ENCODE data around the gene FXYD6. TPM values are rescaled to one million over a fixed set of nuclear protein-coding genes. Genes with fewer than 3 reads are reported as not detected.

The FXYD6 gene
- total RNA-seq, 1 experiment from 2014 or later: 32.8 TPM

DNA sequence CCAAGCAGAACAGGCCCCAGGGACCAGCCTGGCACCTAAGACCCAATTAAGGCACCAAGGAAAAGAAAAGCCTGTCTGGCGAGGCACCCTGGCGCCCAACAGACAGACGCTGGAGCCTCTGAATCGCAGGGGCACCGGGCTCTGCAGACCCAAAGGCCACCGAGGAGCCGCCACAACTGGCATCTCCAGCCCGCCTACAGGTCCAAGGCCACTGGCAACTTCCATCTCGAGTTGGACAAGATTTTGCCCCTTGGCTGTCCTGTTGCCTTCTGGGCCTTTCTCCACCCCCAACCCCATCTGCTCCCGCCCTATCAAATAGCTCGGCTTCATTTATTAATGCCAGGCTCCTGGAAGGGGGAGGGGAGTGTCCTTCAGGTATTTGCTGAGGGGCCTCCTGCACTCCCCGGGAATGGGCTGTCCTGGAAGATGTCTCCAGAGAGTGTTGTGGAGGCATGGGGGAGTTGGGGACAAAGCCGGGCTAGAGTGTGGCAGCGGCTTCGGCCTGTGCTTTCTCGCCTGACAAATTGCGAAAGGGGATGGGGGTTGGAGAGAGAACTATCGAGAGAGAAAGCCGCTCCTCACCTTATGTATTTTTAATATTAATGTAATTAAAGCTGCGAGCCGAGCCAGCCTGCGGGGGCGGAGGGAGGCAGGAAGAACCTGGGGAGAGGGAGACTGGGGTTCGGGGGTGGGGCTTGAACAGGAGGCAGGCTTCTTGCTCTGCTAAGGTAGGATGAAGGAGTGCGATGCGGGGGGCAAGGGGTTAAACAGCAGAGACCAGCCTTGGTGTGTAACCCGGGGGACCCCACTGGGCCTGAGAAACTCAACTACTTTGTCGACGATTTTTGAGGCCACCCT lies 81.5 kb downstream of the FXYD6 start:
- Histone ChIP-seq H3K36me3 (replicated peaks; ENCODE audit: control insufficient read depth, insufficient read depth, low read length) (no peaks in the 10 kb centered on the region), H3K4me3 (ENCODE audit: insufficient read depth, low read depth, low read length) (peak overlapping the region; percentile 37; the same call in 1 of the 2 replicates), H3K27me3 (ENCODE audit: control insufficient read depth, insufficient read depth, low read length) (peaks cover 60% of the 10 kb centered on the region)
- peak; percentile 74 for DNase-seq

DNA sequence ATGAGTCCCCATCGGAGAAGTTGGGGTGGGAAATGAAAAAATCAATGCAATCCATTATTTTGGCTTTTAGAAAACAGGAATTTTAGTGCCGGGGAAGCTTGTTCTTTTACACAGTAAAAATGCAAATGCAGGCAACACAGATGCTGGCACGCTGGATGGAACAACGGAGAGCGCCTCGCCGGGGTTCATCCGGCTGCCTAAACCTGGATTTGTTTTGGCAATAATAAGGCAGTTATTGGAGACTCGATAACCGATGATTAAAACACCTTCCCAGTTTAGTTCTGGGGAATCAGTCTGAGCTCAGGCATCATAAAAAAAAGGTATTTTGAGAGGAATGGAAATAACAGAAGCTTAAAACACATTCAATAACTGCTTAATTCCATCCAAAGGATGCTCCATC lies 82.3 kb downstream of the FXYD6 start:
- H3K27me3 ChIP-seq (ENCODE audit: control insufficient read depth, insufficient read depth, low read length): peaks cover 56% of the 10 kb centered on the region
- no peaks in the 10 kb centered on the region for H3K36me3 ChIP-seq (replicated peaks; ENCODE audit: control insufficient read depth, insufficient read depth, low read length)
- no peak overlapping the region for H3K4me3 ChIP-seq (ENCODE audit: insufficient read depth, low read depth, low read length)
- no peak for DNase-seq

- Histone ChIP-seq H3K27me3 (ENCODE audit: control insufficient read depth, insufficient read depth, low read length) (peaks cover 50% of the 10 kb centered on the region), H3K36me3 (replicated peaks; ENCODE audit: control insufficient read depth, insufficient read depth, low read length) (no peaks in the 10 kb centered on the region), H3K4me3 (ENCODE audit: insufficient read depth, low read depth, low read length) (no peak overlapping the region)
- no peak for DNase-seq
Observed at GRCh38 chr11:117793583-117793982, 82.9 kb downstream of the FXYD6 start.

- no peak for DNase-seq
- peaks cover 44% of the 10 kb centered on the region for H3K27me3 ChIP-seq (ENCODE audit: control insufficient read depth, insufficient read depth, low read length)
- no peak overlapping the region for H3K4me3 ChIP-seq (ENCODE audit: insufficient read depth, low read depth, low read length)
- H3K36me3 ChIP-seq (replicated peaks; ENCODE audit: control insufficient read depth, insufficient read depth, low read length): no peaks in the 10 kb centered on the region
Observed at GRCh38 chr11:117792992-117793391, 83.5 kb downstream of the FXYD6 start.

DNA sequence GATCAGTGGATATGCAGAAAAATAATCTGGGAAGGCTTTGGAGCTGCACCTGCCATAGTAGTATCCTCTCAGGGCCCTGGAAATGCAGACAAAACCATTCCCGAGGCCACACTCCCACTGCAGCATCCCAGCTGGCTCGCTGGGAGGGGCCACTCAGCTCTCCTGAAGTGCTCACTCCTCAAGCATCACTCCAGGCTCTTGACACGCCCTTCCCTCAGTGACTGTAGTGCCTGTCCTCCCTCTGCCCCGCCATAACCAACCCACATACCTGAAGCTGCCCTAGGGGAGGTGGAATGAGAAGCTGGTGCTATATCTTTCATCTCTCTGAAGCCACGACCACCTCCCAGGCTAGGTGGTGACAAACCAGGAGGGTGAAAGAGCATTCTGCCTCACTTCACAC lies 84.2 kb downstream of the FXYD6 start:
- Histone ChIP-seq H3K27me3 (ENCODE audit: control insufficient read depth, insufficient read depth, low read length) (peaks cover 37% of the 10 kb centered on the region), H3K36me3 (replicated peaks; ENCODE audit: control insufficient read depth, insufficient read depth, low read length) (no peaks in the 10 kb centered on the region), H3K4me3 (ENCODE audit: insufficient read depth, low read depth, low read length) (no peak overlapping the region)
- no peak for DNase-seq

GRCh38 chr11:117790279-117790678 lies 86.2 kb downstream of the FXYD6 start:
- H3K36me3 ChIP-seq (replicated peaks; ENCODE audit: control insufficient read depth, insufficient read depth, low read length): no peaks in the 10 kb centered on the region
- no peak for DNase-seq
- no peak overlapping the region for H3K4me3 ChIP-seq (ENCODE audit: insufficient read depth, low read depth, low read length)
- peaks cover 17% of the 10 kb centered on the region for H3K27me3 ChIP-seq (ENCODE audit: control insufficient read depth, insufficient read depth, low read length)

DNA sequence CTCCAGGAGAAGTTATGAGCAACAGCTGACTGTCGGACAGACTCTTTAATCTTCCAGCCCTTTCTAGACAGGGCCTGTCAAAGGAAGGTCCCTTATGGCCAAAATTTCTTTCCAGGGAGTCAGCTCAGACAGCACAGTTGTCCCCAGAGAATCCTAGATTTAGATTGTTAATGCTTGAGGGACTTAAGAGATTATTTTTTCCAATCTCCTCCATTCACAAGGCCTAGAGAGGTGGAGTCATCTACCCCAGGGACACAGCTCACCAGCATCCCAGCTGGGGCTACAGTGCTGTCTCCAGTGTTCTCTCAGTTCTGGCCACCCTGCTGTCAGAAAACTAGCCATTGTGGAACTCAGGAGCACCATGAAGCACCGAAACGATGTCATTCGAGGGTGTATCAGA lies 87.2 kb downstream of the FXYD6 start:
- DNase-seq: no peak
- H3K4me3 ChIP-seq (ENCODE audit: insufficient read depth, low read depth, low read length): no peak overlapping the region
- H3K36me3 ChIP-seq (replicated peaks; ENCODE audit: control insufficient read depth, insufficient read depth, low read length): no peaks in the 10 kb centered on the region
- H3K27me3 ChIP-seq (ENCODE audit: control insufficient read depth, insufficient read depth, low read length): peaks cover 7% of the 10 kb centered on the region

Other genes starting within 250 kb of the FXYD6 start
- gene DSCAML1, start 79.4 kb downstream of the FXYD6 start, total RNA-seq (2014; rRNA removed; shearing (Covaris generic)): 0.33 and 0.59 TPM in 2 replicates
- 0.07 and 0.66 TPM in 2 replicates for gene FXYD2, start 51.9 kb downstream of the FXYD6 start, total RNA-seq (2014; rRNA removed; shearing (Covaris generic))
- gene TMPRSS13, start 52.7 kb upstream of the FXYD6 start, total RNA-seq (2014; rRNA removed; shearing (Covaris generic)): 0.31 TPM in 1 of 2 replicates, not detected in the other
- gene IL10RA, start 109.7 kb upstream of the FXYD6 start, total RNA-seq (2014; rRNA removed; shearing (Covaris generic)): not detected in 2 replicates
- gene TMPRSS4, start 200.4 kb upstream of the FXYD6 start, total RNA-seq (2014; rRNA removed; shearing (Covaris generic)): 0.38 TPM in 1 of 2 replicates, not detected in the other
- not detected in 2 replicates for gene SMIM35, start 210.3 kb upstream of the FXYD6 start, total RNA-seq (2014; rRNA removed; shearing (Covaris generic))

Measured in H7 (cell line).